Nephron (organoid): ENCODE measurements around the gene GPR152.

Experiments used
- H3K27ac Mint-ChIP-seq, 3 experiments: 2 replicates each; pipeline ENCODE4 v1.8.0; 2020; ENCODE audit warnings: mixed read lengths in 3 of 3, mild to moderate bottlenecking in 2 of 3, moderate library complexity in 1 of 3
- H3K27me3 Mint-ChIP-seq: 2 replicates; pipeline ENCODE4 v1.8.0; 2021; ENCODE audit warnings: low read depth, mild to moderate bottlenecking, moderate library complexity, mixed read lengths
- H3K36me3 Mint-ChIP-seq: 2 replicates; pipeline ENCODE4 v1.8.0; 2020; ENCODE audit warnings: low read depth, mixed read lengths
- H3K4me1 Mint-ChIP-seq: 2 replicates; pipeline ENCODE4 v1.8.0; 2020; ENCODE audit warnings: mixed read lengths
- H3K4me3 Mint-ChIP-seq, 3 experiments: 2 replicates each; pipeline ENCODE4 v1.8.0; 2020; ENCODE audit warnings: mild to moderate bottlenecking in 3 of 3, mixed read lengths in 3 of 3, moderate library complexity in 2 of 3
- H3K9me3 Mint-ChIP-seq: 2 replicates; pipeline ENCODE4 v1.8.0; 2020; ENCODE audit warnings: mixed read lengths
- TF ChIP-seq, protein P1 (sequence below), 3 experiments: fragments of 200-600 bp; sonication (generic); IDR thresholded peaks; one replicate each; pipeline ENCODE4 v1.5.0; 2021; ENCODE audit warnings: antibody characterized with exemption in 3 of 3; ENCODE audit not compliant: unreplicated experiment in 3 of 3

GPR152 gene

GRCh38 chr11:67445515-67445914, 7.0 kb downstream of the GPR152 start:
- TF ChIP-seq, protein P1, sequence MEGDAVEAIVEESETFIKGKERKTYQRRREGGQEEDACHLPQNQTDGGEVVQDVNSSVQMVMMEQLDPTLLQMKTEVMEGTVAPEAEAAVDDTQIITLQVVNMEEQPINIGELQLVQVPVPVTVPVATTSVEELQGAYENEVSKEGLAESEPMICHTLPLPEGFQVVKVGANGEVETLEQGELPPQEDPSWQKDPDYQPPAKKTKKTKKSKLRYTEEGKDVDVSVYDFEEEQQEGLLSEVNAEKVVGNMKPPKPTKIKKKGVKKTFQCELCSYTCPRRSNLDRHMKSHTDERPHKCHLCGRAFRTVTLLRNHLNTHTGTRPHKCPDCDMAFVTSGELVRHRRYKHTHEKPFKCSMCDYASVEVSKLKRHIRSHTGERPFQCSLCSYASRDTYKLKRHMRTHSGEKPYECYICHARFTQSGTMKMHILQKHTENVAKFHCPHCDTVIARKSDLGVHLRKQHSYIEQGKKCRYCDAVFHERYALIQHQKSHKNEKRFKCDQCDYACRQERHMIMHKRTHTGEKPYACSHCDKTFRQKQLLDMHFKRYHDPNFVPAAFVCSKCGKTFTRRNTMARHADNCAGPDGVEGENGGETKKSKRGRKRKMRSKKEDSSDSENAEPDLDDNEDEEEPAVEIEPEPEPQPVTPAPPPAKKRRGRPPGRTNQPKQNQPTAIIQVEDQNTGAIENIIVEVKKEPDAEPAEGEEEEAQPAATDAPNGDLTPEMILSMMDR (IDR thresholded peaks at IDR 0.05; ENCODE audit: unreplicated experiment in 3 of 3), result no peak
- Mint-ChIP-seq H3K4me1 (no peaks in the 10 kb centered on the region), H3K27me3 (peaks cover 5% of the 10 kb centered on the region), H3K4me3 (peak overlapping the region; percentile 88 to 92 (median 91)), H3K36me3 (no peaks in the 10 kb centered on the region), H3K27ac (peak overlapping the region; percentile 58 to 93 (median 92)), H3K9me3 (no peaks in the 10 kb centered on the region)

- H3K27me3 Mint-ChIP-seq, result no peaks in the 10 kb centered on the region
- H3K27ac Mint-ChIP-seq, result peak overlapping the region in 2 of 3 experiments; percentile 70 to 81
- H3K36me3 Mint-ChIP-seq, result no peaks in the 10 kb centered on the region
- no peaks in the 10 kb centered on the region for H3K9me3 Mint-ChIP-seq
- no peaks in the 10 kb centered on the region for H3K4me1 Mint-ChIP-seq
- peak overlapping the region; percentile 87 to 90 (median 87) for H3K4me3 Mint-ChIP-seq
- TF ChIP-seq, protein P1 (IDR thresholded peaks at IDR 0.05; ENCODE audit: unreplicated experiment in 3 of 3), result no peak
These were observed 9.8 kb downstream of the GPR152 start for GRCh38 chr11:67442504-67443404.

GRCh38 chr11:67441731-67442351, 10.7 kb downstream of the GPR152 start:
- TF ChIP-seq, protein P1 (IDR thresholded peaks at IDR 0.05; ENCODE audit: unreplicated experiment in 3 of 3), result no peak
- H3K4me1 Mint-ChIP-seq, result no peaks in the 10 kb centered on the region
- peak overlapping the region; percentile 87 to 90 (median 87) for H3K4me3 Mint-ChIP-seq
- no peaks in the 10 kb centered on the region for H3K9me3 Mint-ChIP-seq
- H3K36me3 Mint-ChIP-seq, result no peaks in the 10 kb centered on the region
- no peaks in the 10 kb centered on the region for H3K27me3 Mint-ChIP-seq
- no peak overlapping the region for H3K27ac Mint-ChIP-seq

GRCh38 chr11:67441098-67441563, 11.4 kb downstream of the GPR152 start:
- H3K36me3 Mint-ChIP-seq, result peaks cover 4% of the 10 kb centered on the region
- H3K4me1 Mint-ChIP-seq, result peaks cover 5% of the 10 kb centered on the region
- TF ChIP-seq, protein P1 (IDR thresholded peaks at IDR 0.05; ENCODE audit: unreplicated experiment in 3 of 3), result no peak
- H3K4me3 Mint-ChIP-seq, result peak overlapping the region; percentile 22 to 44 (median 34)
- H3K9me3 Mint-ChIP-seq, result no peaks in the 10 kb centered on the region
- H3K27me3 Mint-ChIP-seq, result no peaks in the 10 kb centered on the region
- no peak overlapping the region for H3K27ac Mint-ChIP-seq

DNA sequence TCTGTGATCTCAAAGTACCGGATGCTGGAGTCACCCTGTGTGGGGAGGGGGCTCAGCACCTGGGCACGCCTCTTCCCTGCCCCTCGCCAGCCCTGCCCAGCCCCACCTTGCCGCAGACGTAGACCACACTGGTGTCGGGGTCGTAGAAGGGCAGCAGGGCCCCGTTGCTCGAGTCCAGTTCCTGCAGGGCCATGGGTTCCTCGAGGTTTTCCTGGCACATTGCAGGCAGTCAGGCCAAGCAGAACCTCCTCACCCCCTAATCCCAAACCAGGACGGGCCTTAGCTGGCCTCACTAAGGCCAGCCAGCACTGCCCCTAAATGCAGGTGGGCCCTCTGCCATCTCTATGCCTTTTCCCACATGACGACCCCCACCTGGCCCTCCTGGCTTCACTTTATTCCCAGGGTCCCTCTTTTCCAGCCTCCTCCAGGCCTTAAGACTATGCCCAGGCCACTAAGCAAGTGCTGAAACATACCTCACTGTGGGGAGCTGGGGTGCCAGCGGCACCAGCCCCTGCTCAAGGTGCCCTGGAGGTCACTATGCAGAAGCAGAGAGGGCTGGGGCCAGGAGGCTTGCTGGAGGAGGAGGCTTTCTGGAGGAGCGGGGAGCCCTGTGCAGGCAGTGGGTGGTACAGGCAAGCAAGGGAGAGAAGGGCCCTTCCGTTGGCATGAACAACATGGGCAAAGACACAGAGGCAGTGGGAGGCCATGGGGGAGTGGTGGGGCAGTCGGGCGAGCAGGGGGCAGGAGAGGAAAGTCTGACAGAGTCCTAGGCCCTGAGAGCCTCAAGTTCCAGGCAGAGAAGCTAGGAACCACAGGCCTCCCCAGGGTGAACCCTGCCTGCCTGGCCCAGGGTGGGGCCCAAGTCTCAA, 12.1 kb downstream of the GPR152 start:
- no peaks in the 10 kb centered on the region for H3K9me3 Mint-ChIP-seq
- H3K4me3 Mint-ChIP-seq, result peak overlapping the region; percentile 50 to 54 (median 53)
- TF ChIP-seq, protein P1 (IDR thresholded peaks at IDR 0.05; ENCODE audit: unreplicated experiment in 3 of 3), result no peak
- no peaks in the 10 kb centered on the region for H3K27me3 Mint-ChIP-seq
- H3K27ac Mint-ChIP-seq, result peak overlapping the region in 1 of 3 experiments; percentile 52
- H3K36me3 Mint-ChIP-seq, result peaks cover 4% of the 10 kb centered on the region
- H3K4me1 Mint-ChIP-seq, result peaks cover 5% of the 10 kb centered on the region
